Gastrocnemius medialis (tissue), 4 donors: ENCODE results near the gene CYP3A5.

ENCODE experiments used
- CTCF ChIP-seq, 5 experiments: fragments of 450-650 bp in 3 of 5; fragments of 200-600 bp in 2 of 5; sonication (generic) in 2 of 5; IDR thresholded peaks in 4 of 5; conservative IDR thresholded peaks in 1 of 5; 1 replicate in 4 of 5; 2 replicates in 1 of 5; pipeline ENCODE4 v1.5.1; 2016 to 2019; ENCODE audit warnings: antibody characterized with exemption in 5 of 5, mild to moderate bottlenecking in 3 of 5, moderate library complexity in 3 of 5
- POLR2A ChIP-seq, 2 donors: fragments of 450-650 bp; IDR thresholded peaks; one replicate each; pipeline ENCODE4 v1.6.1; 2017; ENCODE audit warnings: antibody characterized with exemption in 2 of 2, mild to moderate bottlenecking in 2 of 2, moderate library complexity in 2 of 2

- TF ChIP-seq POLR2A (IDR thresholded peaks at IDR 0.05) (no peak), CTCF (IDR thresholded peaks at IDR 0.05 in 4 of 5, conservative IDR thresholded peaks at IDR 0.05 in 1 of 5) (no peak)
Measured at GRCh38 chr7:99624484-99624883, 55.3 kb downstream of the CYP3A5 start.
